HG03457 (cell line): ENCODE measurements around the gene CLOCK.

Experiments used
- ATAC-seq: cut with Tn5 transposase; IDR thresholded peaks from one replicate; pipeline ENCODE4 v1.9.1; 2021; ENCODE audit warnings: moderate number of reproducible peaks; ENCODE audit not compliant: unreplicated experiment

CLOCK gene

GRCh38 chr4:55545151-55545550 is 1.6 kb downstream of the CLOCK start:
- ATAC-seq, result no peak

GRCh38 chr4:55543858-55544257 is 2.9 kb downstream of the CLOCK start:
- ATAC-seq, result no peak

- ATAC-seq, result no peak
These were observed 6.4 kb downstream of the CLOCK start for GRCh38 chr4:55540271-55540670.

DNA sequence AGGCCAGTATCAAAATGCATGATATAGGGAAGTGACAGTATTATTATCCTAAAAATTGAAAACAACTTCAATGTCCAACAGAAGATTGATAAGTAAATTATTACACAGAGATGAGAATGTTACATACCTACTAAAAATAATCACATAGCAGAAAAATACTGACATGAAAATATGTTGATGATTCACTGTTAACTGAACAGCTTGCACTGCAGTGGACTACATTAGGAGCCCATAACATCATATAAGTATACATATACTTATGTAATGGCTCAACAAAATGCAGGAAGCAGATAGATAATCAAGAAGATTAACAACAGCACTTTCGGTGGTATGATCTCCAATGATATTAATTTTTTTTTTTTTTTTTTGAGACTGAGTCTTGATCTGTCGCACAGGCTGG is 7.1 kb downstream of the CLOCK start:
- no peak for ATAC-seq

GRCh38 chr4:55538531-55538930 is 8.2 kb downstream of the CLOCK start:
- no peak for ATAC-seq

DNA sequence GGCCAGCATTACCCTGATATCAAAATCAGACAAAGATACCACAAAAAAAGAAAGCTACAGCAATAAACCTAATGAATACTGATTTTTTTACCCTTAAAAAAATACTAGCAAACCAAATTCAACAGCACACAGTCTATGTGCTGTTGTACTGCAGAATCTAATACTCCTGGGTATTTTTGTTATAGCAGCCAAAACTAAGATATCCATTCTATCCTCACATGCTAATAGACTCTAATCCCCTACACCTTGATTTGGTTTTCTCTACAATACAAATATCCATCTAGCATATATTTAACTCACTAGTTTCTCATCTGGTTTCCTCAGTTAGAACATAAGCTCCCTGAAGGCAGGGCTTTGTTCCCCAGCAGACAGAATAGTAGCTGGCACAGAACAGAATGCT is 12.4 kb downstream of the CLOCK start:
- ATAC-seq, result no peak

- ATAC-seq, result no peak
These were observed 16.0 kb downstream of the CLOCK start for GRCh38 chr4:55530691-55531090.

GRCh38 chr4:55530167-55530566 is 16.5 kb downstream of the CLOCK start:
- ATAC-seq, result no peak

- no peak for ATAC-seq
These were observed 18.2 kb downstream of the CLOCK start for GRCh38 chr4:55528491-55528890.

GRCh38 chr4:55524844-55525571 is 21.7 kb downstream of the CLOCK start:
- ATAC-seq, result no peak

DNA sequence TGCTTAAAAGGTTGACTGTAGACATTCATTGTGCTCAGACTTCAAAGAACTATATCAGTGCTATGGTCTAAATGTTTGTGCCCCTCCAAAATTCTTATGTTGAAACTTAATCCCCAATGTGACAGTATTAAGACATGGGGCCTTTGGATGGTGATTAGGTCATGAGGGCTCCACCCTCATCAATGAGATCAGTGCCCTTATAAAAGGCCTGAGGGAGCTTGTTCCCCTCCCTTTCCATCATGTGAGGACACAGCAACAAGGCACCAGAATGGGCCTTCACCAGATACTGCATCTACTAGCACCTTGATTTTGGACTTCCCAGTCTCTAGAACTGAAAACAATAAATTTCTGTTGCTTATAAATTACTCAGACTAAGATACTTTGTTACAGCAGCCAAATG is 28.3 kb downstream of the CLOCK start:
- no peak for ATAC-seq

DNA sequence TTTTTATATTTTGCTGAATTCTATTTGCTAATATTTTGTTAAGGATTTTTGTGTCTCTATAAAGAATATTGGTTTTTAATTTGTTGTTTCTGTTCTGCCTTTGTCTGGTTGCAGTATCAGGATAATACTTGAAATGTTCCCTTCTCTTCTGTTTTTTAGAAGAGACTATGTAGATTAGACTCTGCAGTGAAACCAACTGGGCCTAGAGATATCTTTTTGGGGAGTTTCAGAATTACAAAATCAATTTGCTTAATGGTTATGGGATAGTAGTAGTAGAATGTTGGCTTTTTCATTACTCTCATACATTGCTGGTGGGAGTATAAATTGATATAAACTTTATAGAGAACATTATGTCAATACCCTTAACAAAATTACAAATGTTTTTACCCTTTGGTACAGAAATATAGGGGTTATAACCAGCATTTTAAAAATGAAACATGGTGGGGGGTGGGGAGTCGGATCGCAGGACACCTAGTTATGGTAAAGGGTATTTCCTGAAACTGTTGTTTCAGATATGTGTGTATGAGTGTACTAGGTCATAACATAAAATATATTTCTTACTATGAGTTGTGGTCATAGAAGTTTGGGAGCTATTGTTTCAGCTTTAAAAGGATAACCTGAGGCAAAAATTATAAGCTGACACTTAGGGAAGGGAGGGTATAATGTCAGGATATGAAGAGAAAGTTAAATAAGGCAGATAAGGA is 29.0 kb downstream of the CLOCK start:
- ATAC-seq, result no peak

DNA sequence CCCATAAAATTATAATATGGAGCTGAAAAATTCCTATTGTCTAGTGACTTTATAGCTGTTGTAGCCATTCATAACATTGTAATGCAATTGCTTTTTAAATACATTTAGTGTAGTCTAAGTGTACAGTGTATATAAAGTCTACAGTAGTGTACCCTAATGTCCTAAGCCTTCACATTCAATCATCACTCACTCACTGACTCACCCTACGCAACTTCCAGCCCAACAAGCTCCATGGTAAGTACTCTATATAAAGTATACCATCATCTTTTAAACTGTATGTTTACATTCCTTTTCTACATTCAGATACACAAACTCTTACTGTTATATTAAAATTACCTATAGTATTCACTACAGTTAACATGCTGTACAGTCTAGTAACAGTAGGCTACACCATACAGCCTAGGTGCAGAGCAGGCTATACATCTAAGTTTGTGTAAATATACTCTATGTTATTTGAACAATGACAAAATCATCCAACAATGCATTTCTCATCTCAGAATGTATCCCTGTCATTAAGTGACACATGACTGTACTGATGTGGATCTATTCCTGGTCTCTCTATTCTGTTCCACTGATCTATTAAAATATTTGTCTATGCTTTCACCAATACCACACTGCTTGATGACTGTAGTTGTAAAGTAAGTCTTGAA is 33.7 kb downstream of the CLOCK start:
- no peak for ATAC-seq

DNA sequence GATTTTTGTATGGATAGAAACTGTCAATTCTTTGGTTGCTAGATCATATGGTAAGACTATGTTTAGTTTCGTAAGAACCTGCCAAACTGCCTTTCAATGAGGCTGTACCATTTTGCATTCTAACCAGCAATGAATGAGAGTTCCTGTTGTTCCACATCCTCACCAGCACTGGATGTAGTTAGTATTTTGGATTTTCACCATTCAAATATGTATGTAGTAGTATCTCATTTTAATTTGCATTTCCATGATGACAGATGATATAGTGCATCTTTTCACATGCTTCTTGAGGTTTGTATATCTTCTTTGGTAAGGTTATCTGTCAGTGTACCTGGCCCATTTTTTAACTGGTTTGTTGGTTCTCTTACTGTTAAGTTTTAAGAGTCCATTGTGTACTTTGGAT is 34.6 kb downstream of the CLOCK start:
- no peak for ATAC-seq

- no peak for ATAC-seq
These were observed 36.0 kb downstream of the CLOCK start for GRCh38 chr4:55510685-55511084.

DNA sequence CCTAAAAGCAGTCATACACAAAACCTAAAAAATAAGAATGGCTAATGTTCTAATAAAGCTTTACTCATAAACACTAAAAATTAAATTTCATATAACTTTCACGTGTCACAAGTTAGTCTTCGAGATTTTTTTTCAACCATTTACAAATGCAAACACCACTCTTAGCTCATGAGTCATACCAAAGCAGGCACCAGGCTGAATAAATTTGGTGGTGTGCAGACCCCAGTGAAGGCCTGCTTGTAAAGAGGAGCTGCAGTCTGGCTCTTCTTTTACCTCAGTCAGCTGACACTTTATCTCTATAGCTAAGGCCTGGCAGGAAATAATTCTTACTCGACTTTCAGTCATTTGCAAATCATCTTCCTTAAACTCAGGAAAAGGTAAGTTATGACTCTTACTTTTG is 37.4 kb downstream of the CLOCK start:
- no peak for ATAC-seq

GRCh38 chr4:55507612-55508011 is 39.1 kb downstream of the CLOCK start:
- no peak for ATAC-seq

- ATAC-seq, result no peak
These were observed 43.5 kb downstream of the CLOCK start for GRCh38 chr4:55503169-55503568.

GRCh38 chr4:55500072-55500471 is 46.6 kb downstream of the CLOCK start:
- no peak for ATAC-seq

GRCh38 chr4:55499495-55499894 is 47.2 kb downstream of the CLOCK start:
- ATAC-seq, result no peak

GRCh38 chr4:55498051-55498450 is 48.7 kb downstream of the CLOCK start:
- no peak for ATAC-seq

DNA sequence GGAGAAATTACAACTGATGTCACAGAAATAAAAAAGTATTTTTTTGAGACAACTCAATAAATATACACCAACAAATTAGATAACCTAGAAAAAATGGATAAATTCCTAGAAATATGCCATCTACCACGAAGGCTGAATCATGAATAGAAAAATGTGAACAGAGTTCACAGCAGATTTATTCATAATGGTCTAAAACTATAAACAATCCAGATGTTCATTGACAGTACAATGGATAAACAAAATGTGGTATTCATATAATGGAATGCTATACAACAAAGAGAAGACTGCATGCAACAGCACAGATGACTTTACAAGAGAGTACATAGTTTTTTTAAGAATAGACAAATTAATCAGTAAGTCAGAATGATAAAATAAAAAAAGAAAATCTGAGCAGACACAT is 55.2 kb downstream of the CLOCK start:
- no peak for ATAC-seq
